Prostate gland (tissue), 2 donors: ENCODE data around the gene MAP4K2. TPM values are rescaled to one million over a fixed set of nuclear protein-coding genes. Genes with fewer than 3 reads are reported as not detected.

Source experiments
- DNase-seq: peaks from one replicate; pipeline ENCODE4 v3.0.0-alpha.2; 2019; ENCODE audit warnings: low spot score
- H3K27ac ChIP-seq, 2 donors: fragments of 200-600 bp; sonication (generic); 2 replicates each; pipeline ENCODE4 v1.5.1; 2017 to 2019
- H3K27me3 ChIP-seq: fragments of 200-600 bp; sonication (generic); replicated peaks from 2 replicates; pipeline ENCODE4 v1.5.1; 2019; ENCODE audit not compliant: insufficient read depth
- H3K36me3 ChIP-seq, 2 donors: fragments of 200-600 bp; sonication (generic); 1 replicate in 1 of 2; 2 replicates in 1 of 2; pipeline versions ENCODE4 v1.5.1 to v1.8.1; 2017 to 2019
- H3K4me1 ChIP-seq: fragments of 200-600 bp; sonication (generic); replicated peaks from 2 replicates; pipeline ENCODE4 v1.5.1; 2019
- H3K4me3 ChIP-seq, 2 donors: fragments of 200-600 bp; sonication (generic); 2 replicates each; pipeline ENCODE4 v1.5.1; 2017 to 2019
- H3K9me3 ChIP-seq: fragments of 200-600 bp; sonication (generic); 2 replicates; pipeline ENCODE4 v1.5.1; 2017
- CTCF ChIP-seq, 4 experiments: fragments of 200-600 bp in 2 of 4; fragments of 450-650 bp in 2 of 4; sonication (generic) in 2 of 4; IDR thresholded peaks; 1 replicate in 3 of 4; 2 replicates in 1 of 4; pipeline ENCODE4 v1.5.1; 2016 to 2019; ENCODE audit warnings: antibody characterized with exemption in 4 of 4, mild to moderate bottlenecking in 2 of 4, moderate library complexity in 2 of 4
- POLR2A ChIP-seq: fragments of 450-650 bp; IDR thresholded peaks from one replicate; pipeline ENCODE4 v1.6.1; 2016; ENCODE audit warnings: antibody characterized with exemption, mild to moderate bottlenecking
- POLR2AphosphoS5 ChIP-seq: sonication (generic); formaldehyde crosslinking; IDR thresholded peaks from one replicate; pipeline ENCODE4 v1.6.1; 2017; ENCODE audit warnings: antibody characterized with exemption
- WGBS: methylation state at CpG from one replicate; pipeline ENCODE4 v1.1.5; 2018; 5-methylcytosine and 5-hydroxymethylcytosine counted together
- intact Hi-C: fragments of 100-400 bp; cut with DNase I; formaldehyde crosslinking; loops from one replicate; pipeline ENCODE4 v1.14.2; 2022
- total RNA-seq, 2 donors: library from RNA; depleted of rRNA; stranded (reverse); fragments of >200 nt; gene quantifications; one replicate each; pipeline ENCODE4 v1.1.0, GENCODE V29; 2016

Gene MAP4K2
- total RNA-seq, 2 donors from 2014 or later: 10.7 to 35.8 TPM

GRCh38 chr11:64800303-64801157 lies 2.5 kb downstream of the MAP4K2 start:
- Histone ChIP-seq H3K27ac (no peak overlapping the region), H3K4me1 (peaks cover 7% of the 10 kb centered on the region), H3K4me3 (no peak overlapping the region), H3K36me3 (peaks cover 7 to 9% of the 10 kb centered on the region in 2 donors), H3K9me3 (no peaks in the 10 kb centered on the region), H3K27me3 (no peaks in the 10 kb centered on the region)
- DNase-seq: no peak
- TF ChIP-seq POLR2AphosphoS5: no peak
- TF ChIP-seq CTCF (IDR thresholded peaks at IDR 0.05): no peak
- no peak for TF ChIP-seq POLR2A
- intact Hi-C loops: no loop called here
- 82% methylated on average over 26 of the region's 26 CpGs for WGBS

GRCh38 chr11:64799623-64800302 lies 3.3 kb downstream of the MAP4K2 start:
- Histone ChIP-seq H3K36me3 (peaks cover 5 to 9% of the 10 kb centered on the region in 2 donors), H3K4me1 (peaks cover 7% of the 10 kb centered on the region), H3K27ac (no peak overlapping the region), H3K9me3 (no peaks in the 10 kb centered on the region), H3K27me3 (no peaks in the 10 kb centered on the region), H3K4me3 (no peak overlapping the region)
- 75% methylated on average over 14 of the region's 14 CpGs for WGBS
- DNase-seq: no peak
- intact Hi-C loops: no loop called here
- no peak for TF ChIP-seq POLR2A
- no peak for TF ChIP-seq POLR2AphosphoS5
- no peak for TF ChIP-seq CTCF (IDR thresholded peaks at IDR 0.05)

GRCh38 chr11:64799256-64799622 lies 3.8 kb downstream of the MAP4K2 start:
- H3K9me3 ChIP-seq: no peaks in the 10 kb centered on the region
- peaks cover 3 to 9% of the 10 kb centered on the region in 2 donors for H3K36me3 ChIP-seq
- 80% methylated on average over 7 of the region's 7 CpGs for WGBS
- no peak for DNase-seq
- no peaks in the 10 kb centered on the region for H3K27me3 ChIP-seq
- intact Hi-C loops: no loop called here
- H3K4me1 ChIP-seq: peaks cover 6% of the 10 kb centered on the region
- no peak for TF ChIP-seq POLR2A
- no peak for TF ChIP-seq POLR2AphosphoS5
- TF ChIP-seq CTCF (IDR thresholded peaks at IDR 0.05): no peak
- no peak overlapping the region for H3K27ac ChIP-seq
- H3K4me3 ChIP-seq: no peak overlapping the region

GRCh38 chr11:64796757-64797541 lies 6.1 kb downstream of the MAP4K2 start:
- intact Hi-C loops: no loop called here
- TF ChIP-seq POLR2AphosphoS5 (no peak), POLR2A (no peak), CTCF (IDR thresholded peaks at IDR 0.05) (no peak)
- DNase-seq: no peak
- Histone ChIP-seq H3K27me3 (no peaks in the 10 kb centered on the region), H3K4me3 (no peak overlapping the region), H3K9me3 (no peaks in the 10 kb centered on the region), H3K27ac (no peak overlapping the region), H3K36me3 (peaks cover 3 to 9% of the 10 kb centered on the region in 2 donors), H3K4me1 (no peaks in the 10 kb centered on the region)
- 88% methylated on average over 19 of the region's 19 CpGs for WGBS
